Medulla oblongata (tissue), 1 donor: ENCODE results near the gene ATP2A3.
"Not testable (repeated sequence)": the region's sequence is repeated elsewhere in the genome, so short reads cannot be mapped to it uniquely, and the experiment has no call there.

Experiments used
- DNase-seq: peaks from one replicate; pipeline ENCODE4 v3.0.0-alpha.2; 2015; ENCODE audit errors: extremely low spot score

The ATP2A3 gene

GRCh38 chr17:3956327-3956957 is 7.8 kb downstream of the ATP2A3 start:
- DNase-seq = no peak

DNA sequence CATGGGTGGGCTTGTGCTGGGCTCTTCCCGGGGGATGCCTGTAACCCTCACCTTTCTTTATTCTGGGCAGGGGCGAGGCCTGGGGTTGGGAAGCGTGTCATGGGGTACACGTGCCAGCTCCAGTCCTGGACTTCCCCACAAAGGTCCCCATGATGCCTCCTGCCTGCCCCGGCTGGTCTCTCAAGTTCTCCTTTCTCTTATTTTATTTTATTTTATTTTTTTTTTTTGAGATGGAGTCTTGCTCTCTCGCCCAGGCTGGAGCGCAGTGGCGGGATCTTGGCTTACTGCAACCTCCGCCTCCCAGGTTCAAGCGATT is 8.6 kb downstream of the ATP2A3 start:
- no peak for DNase-seq

DNA sequence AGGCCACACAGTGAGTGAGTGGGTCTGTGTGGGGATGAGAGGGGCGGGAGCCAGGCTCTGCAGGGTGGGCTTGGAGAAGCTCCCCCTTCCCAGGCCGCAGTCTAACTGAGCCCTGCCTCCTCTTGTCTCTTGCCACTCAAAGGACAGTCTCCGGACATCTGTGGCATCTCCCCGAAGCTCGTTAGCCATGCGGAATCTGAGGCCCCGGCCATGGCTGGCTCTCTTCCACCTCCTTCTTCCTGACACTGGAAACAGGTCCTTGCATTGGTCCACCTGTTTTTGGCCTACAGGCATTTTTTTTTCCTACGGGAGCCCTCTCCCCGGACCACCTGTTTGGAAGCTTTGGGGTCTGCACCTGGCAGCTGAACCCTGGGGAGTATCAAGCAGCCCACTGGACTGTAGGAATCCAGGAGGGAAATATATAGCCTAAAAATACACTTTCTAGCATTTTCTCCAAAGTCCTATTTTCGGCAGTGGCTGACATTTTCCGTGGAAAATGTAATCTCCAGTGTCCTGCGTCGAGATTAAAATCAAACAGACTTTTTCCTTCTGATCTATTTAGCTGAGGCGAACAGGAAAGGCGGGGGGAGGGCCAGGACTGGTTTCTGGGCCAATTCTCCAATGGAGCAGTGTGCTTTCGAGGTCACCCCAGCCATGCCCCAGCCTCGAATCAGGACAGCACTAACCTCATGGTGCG is 9.1 kb downstream of the ATP2A3 start:
- DNase-seq = no peak

GRCh38 chr17:3954086-3954485 is 10.2 kb downstream of the ATP2A3 start:
- DNase-seq = no peak

GRCh38 chr17:3953542-3953941 is 10.7 kb downstream of the ATP2A3 start:
- no peak for DNase-seq

GRCh38 chr17:3952186-3952585 is 12.1 kb downstream of the ATP2A3 start:
- no peak for DNase-seq

DNA sequence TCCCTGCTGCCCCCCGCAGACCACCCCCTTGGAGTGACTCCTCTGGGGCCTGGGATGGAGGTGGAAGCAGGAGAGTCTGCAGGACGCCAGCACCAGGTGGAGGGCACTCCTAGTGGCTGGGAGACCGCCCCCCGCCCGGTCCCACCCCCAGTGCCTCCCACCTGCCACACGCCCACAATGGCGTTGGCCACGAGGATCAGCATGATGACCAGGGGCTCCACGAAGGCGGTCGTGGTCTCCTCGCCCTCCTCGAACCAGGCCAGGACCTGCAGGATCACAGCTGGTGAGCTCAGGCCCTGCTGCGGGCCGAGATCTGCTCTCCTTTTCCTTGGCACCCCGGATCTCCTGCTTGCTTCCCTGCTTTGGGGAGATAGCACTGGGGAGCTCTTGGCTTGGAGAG is 12.8 kb downstream of the ATP2A3 start:
- no peak for DNase-seq

- no peak for DNase-seq
Measured at GRCh38 chr17:3951003-3951402, 13.2 kb downstream of the ATP2A3 start.

DNA sequence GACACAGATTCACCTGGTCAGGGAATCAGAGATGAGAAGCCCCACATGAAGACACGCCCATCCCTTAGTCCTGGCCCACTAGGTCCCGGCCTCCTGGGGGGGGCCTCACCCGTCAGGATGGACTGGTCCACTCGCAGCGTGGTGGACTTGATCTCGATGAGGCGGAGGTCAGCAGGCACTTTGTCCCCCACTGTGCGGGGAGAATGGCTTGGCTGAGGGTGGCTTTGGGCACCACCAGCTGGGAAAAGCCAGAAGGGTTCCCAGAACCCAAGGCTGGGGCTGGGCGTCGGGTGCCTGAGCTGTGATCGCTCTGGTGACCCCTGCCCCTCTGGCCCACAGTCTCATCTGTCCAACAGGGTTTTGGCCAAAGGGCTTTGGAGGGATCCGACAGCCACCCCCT is 13.7 kb downstream of the ATP2A3 start:
- no peak for DNase-seq

GRCh38 chr17:3949418-3949817 is 14.8 kb downstream of the ATP2A3 start:
- no peak for DNase-seq

DNA sequence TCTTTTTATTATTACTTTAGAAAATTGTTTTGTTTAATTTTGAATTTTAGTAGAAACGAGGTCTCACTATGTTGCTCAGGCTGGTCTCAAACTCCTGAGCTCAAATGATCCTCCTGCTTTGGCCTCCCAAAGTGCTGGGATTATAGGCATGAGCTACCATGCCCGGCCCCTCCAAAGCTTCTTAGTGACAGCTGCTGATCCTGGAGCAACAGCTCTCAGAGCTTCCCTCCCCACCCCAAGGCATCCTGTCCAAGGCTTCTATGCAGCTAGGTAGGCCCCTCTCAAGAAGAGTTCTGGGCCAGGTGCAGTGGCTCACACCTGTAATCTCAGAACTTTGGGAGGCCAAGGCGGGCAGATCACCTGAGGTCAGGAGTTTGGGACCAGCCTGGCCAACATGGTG is 15.7 kb downstream of the ATP2A3 start:
- DNase-seq = not testable (repeated sequence)

DNA sequence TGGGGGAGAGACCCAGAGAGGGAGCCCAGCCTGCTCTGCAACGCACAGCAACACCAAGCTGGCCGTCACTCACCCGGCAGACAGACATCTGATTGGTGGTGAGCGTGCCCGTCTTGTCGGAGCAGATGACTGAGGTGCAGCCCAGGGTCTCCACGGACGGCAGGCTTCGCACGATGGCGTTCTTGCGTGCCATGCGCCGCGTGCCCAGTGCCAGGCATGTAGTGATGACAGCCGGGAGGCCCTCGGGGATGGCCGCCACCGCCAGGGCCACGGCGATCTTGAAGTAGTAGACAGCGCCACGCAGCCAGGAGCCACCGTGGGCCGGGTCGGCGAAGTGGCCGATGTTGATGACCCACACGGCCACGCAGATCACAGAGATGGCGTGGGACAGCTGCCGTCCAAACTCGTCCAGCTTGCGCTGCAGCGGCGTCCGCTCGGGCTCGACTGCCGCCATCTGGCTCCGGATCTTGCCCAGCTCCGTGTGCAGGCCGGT is 16.9 kb downstream of the ATP2A3 start:
- DNase-seq = no peak

- no peak for DNase-seq
Measured at GRCh38 chr17:3946711-3947235, 17.5 kb downstream of the ATP2A3 start.

GRCh38 chr17:3944485-3945388 is 19.5 kb downstream of the ATP2A3 start:
- peak; percentile 31 for DNase-seq

- DNase-seq = no peak
Measured at GRCh38 chr17:3943240-3943891, 20.9 kb downstream of the ATP2A3 start.

DNA sequence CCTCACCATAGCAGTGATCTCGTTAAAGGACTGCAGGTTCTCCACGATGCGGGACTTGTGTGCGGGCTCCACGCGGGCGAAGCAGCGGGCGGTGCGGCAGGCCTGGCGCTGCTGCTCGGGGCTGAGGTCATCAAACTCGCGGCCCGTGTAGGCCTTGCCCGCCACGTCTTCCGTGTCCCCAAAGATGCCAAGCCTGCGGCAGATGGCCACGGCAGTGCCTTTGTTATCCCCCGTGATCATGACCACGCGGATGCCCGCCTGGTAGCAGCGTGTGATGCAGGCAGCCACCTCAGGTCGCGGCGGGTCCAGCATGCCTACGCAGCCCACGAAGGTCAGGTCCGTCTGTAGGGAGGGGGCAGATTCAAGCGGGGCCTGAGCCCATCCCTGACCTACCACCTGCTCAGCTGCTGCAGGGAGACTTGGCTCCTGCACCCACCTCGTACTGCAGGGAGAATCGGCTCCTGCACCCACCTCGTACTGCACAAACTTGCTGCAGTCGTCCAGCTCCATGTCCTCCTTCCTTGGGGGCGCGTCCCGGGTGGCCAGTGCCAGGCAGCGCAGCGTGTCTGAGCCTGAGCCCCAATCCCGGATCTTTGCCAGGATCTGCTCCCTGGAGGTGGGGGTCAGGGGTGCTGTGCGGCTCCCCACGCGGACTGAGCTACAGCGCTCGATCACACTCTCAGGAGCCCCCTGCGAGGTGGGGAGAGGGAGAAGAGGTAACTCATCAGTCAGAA is 23.1 kb downstream of the ATP2A3 start:
- DNase-seq = no peak

- DNase-seq = no peak
Measured at GRCh38 chr17:3937359-3937758, 26.9 kb downstream of the ATP2A3 start.

GRCh38 chr17:3935825-3936355 is 28.3 kb downstream of the ATP2A3 start:
- no peak for DNase-seq

DNA sequence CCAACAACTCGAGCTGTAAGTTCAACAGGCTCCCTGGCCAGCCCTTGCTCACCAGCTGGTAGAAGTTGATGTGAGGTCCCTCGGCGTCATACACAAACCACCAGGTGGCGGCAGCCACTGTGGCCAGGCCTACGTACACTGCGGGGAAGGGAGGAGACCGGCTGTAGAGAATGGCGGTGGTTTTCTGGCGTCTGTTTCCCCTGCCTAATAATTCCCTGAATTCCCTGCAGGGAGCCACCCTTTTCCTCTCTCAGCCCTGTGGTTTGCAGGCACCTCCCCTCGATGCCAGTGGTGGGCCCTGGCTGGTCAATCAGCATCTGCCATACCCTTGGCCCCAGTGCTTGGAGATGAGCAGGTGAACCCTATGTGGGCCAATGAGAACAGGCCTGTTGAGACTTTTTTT is 29.1 kb downstream of the ATP2A3 start:
- DNase-seq = peak; percentile 64

GRCh38 chr17:3929764-3930163 is 34.5 kb downstream of the ATP2A3 start:
- DNase-seq = no peak

- DNase-seq = no peak
Measured at GRCh38 chr17:3929181-3929580, 35.1 kb downstream of the ATP2A3 start.
